Myocyte (in vitro differentiated cells): ENCODE measurements around the gene HMCN2. TPM values are rescaled to one million over a fixed set of nuclear protein-coding genes. Genes with fewer than 3 reads are reported as not detected.
"Not testable (repeated sequence)": the region's sequence is repeated elsewhere in the genome, so short reads cannot be mapped to it uniquely, and the experiment has no call there.

Experiments used
- DNase-seq: peaks from one replicate; pipeline ENCODE4 v3.0.0-alpha.2; 2012; ENCODE audit warnings: low read depth
- total RNA-seq: library from RNA; depleted of rRNA; stranded (reverse); fragments of >200 nt; gene quantifications from 2 replicates; pipeline ENCODE4 v1.2.3, GENCODE V29; 2014

Gene HMCN2
- total RNA-seq, 1 donor from 2014 or later, result 0.13 TPM

DNA sequence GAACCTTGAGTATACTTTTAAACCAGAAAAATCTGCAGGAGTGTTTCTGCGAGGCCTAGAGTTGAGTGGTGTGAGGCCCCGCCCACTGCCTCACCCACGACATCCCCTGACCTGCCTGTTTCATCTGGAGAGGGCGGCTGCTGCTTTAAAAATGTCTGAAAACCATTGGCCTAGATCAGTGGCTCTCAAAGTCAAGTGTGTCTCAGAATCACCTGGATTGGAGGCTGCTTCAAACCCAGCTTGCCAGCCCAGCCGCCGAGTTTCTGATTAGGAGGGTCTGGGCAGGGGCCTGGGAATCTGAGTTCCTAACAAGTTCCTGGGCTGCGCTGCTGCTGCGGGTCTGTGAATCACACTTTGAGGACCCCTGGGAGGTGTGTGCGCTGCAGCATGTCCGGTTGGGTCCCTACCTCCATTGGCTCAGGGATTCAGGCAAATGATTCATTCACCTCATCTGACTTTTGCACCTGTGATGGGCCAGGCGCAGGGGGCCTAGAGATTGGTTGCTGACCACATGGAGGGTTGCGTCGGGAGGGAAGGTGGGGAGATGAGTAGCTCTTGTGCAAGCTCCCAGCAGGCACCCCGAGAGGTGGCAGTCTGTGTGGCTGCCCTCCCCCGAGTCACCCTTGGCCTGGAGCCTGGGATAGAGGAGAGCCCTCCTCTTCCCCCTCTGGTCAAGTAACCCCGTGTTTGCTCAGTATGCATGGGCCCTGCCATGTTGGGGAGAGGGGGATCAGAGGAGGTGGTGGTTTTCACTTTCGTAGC lies 27.6 kb upstream of the HMCN2 start:
- DNase-seq, result no peak

DNA sequence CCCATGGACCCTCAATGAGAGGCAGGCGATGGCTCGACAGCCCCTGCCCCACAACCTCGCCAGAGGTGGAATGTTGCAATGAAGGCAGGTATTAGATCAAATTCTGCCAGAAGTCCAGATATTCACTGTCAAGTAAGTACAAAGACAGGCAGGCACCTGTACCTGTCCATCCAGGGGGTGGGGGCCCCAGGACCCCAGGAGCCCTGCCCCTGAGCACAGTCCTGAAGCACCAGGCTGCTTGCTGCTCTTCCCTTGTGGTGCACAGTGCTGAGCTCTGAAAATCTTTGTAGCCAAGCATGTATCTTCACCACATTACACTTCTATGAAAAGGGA lies 26.2 kb upstream of the HMCN2 start:
- no peak for DNase-seq

DNA sequence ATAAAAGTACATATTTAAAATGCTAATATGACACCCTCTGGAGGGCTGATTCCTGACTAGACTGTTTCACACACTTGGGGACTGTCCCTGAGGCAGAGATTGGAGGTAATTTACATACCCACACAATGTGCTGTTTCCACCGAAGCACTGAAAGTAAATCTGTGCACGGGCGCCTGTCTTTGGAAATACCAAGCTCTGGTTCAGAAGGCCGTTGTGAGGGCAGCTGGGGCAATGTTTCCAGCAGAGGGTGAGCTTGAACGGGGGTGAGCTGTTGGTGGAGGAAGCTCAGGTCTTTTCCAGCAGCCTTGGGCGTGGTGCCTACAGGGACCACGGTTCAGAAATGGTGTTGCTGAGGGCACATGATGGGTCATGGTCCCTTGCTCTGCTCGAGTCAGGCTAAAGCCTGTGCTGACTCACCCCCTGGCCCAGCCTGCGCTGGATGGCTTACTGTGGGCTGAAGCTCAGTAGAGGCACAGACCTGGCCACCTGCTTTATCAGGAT lies 25.8 kb upstream of the HMCN2 start:
- DNase-seq, result no peak

GRCh38 chr9:130240410-130241197 lies 25.0 kb upstream of the HMCN2 start:
- peak; percentile 69 for DNase-seq

DNA sequence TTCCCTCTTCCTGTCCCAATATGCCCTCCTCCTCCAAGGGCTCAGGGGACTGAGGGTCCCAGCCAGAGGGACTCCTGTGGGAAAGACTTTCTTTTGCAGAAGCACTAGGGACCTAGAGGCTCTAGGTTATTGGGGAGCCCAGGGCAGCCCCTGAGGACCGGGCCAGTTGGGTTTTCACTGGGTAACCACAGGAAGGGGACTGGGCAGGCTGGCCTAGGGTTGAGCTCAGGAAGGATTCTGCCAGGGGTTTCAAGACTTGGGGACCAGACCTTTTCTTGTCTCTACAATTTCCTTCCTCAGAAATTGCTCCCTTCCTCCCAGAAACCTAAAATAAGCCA lies 24.4 kb upstream of the HMCN2 start:
- no peak for DNase-seq

GRCh38 chr9:130242270-130243014 lies 23.1 kb upstream of the HMCN2 start:
- no peak for DNase-seq

- peak; percentile 62 for DNase-seq
These were observed 22.3 kb upstream of the HMCN2 start for GRCh38 chr9:130243015-130243881.

GRCh38 chr9:130243882-130244170 lies 21.7 kb upstream of the HMCN2 start:
- DNase-seq, result no peak

GRCh38 chr9:130244548-130245165 lies 20.9 kb upstream of the HMCN2 start:
- no peak for DNase-seq

DNA sequence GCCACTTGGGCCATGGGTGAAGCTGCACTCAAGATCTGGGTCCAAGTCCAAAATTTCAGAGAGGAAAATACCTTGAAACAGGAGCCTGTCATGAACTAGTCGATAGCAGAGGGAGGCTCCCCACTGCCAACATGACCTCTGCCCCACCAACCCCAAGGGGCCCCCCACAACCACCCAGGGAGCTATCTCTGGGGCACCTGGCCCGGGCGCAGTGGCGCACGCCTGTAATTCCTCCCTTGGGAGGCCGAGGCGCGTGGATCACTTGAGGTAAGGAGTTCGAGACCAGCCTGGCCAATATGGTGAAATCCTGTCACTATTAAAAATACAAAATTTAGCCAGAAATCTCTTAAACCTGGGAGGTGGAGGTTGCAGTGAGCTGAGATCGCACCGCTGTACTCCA lies 20.1 kb upstream of the HMCN2 start:
- no peak for DNase-seq

GRCh38 chr9:130246126-130246525 lies 19.4 kb upstream of the HMCN2 start:
- no peak for DNase-seq

- no peak for DNase-seq
These were observed 10.6 kb upstream of the HMCN2 start for GRCh38 chr9:130254747-130255630.

DNA sequence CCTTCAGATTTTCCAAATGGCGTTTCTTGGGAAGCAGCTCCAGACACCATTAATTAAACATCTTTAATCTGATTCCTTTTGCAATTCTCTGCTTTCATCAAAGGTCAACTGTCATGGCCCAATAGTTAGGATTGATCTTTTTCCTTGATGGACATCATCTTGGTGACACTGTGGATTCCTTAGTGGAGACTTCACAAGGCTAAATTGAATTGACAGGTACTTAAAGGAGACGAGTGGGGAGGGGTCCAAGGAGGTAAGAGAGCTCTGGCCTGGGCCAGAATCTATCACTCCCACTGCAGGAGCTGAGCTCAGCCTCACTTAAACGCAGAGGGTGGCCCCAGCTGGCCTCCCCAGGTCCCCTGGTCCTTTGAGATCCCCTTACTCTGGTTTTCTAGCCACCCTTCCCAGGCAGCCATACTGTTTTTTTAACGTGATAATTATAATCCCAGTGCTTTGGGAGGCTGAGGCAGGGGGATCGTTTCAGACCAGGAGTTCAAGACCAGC lies 9.9 kb upstream of the HMCN2 start:
- no peak for DNase-seq

GRCh38 chr9:130256644-130257043 lies 8.9 kb upstream of the HMCN2 start:
- no peak for DNase-seq

- DNase-seq, result not testable (repeated sequence)
These were observed 7.4 kb upstream of the HMCN2 start for GRCh38 chr9:130258137-130258536.

GRCh38 chr9:130259044-130259443 lies 6.5 kb upstream of the HMCN2 start:
- no peak for DNase-seq

GRCh38 chr9:130260816-130261765 lies 4.5 kb upstream of the HMCN2 start:
- DNase-seq, result no peak

DNA sequence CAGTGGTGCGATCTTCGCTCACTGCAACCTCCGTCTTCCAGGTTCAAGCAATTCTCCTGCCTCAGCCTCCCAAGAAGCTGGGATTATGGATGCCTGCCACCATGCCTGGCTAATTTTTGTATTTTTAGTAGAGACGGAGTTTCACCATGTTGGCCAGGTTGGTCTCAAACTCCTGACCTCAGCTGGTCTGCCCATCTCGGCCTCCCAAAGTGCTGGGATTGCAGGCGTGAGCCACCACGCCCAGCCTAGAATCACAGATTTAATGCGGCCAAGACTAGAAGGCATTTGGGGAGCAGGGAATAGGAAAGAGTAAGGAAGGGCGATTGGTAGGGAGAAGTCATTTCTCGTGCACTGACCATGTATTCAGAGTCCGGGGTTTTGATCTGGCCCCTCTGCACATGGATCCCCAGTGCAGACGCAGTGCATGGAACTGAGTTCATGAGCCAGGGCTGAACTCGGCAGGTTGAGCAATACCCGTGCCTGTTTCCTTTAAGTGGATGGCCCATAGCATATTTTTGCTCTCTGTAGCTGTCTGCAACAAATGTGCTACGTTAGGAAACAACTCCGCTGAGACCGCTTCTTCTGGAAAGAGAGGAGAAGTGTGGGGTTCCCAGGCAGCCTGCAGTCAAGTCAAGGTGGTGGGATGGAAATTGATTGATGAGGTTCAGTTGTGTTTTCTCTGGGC lies 3.4 kb upstream of the HMCN2 start:
- DNase-seq, result no peak
